T-helper 1 cell (primary cell): ENCODE measurements around the gene NDP.
A peak's percentile ranks its signal among the peaks of the same experiment; 100 is the strongest.
"Not testable (repeated sequence)": the region's sequence is repeated elsewhere in the genome, so short reads cannot be mapped to it uniquely, and the experiment has no call there.

Experiments
- DNase-seq, 5 donors: peaks; one replicate each; pipeline ENCODE4 v3.0.0-alpha.2; 2012 to 2020

Gene NDP

GRCh38 chrX:43970528-43970927 is 2.7 kb downstream of the NDP start:
- no peak for DNase-seq

GRCh38 chrX:43969504-43970501 is 3.4 kb downstream of the NDP start:
- no peak for DNase-seq

- DNase-seq, result no peak
Observed at GRCh38 chrX:43968359-43968781, 4.8 kb downstream of the NDP start.

- no peak for DNase-seq
Observed at GRCh38 chrX:43964936-43965335, 8.3 kb downstream of the NDP start.

GRCh38 chrX:43963726-43964125 is 9.5 kb downstream of the NDP start:
- no peak for DNase-seq

- DNase-seq, result no peak
Observed at GRCh38 chrX:43962636-43963035, 10.6 kb downstream of the NDP start.

GRCh38 chrX:43961699-43962098 is 11.5 kb downstream of the NDP start:
- no peak for DNase-seq

GRCh38 chrX:43958529-43958928 is 14.7 kb downstream of the NDP start:
- peak in 2 of 5 donors; percentile 4 to 44 for DNase-seq

GRCh38 chrX:43956034-43956433 is 17.2 kb downstream of the NDP start:
- DNase-seq, result no peak

- no peak for DNase-seq
Observed at GRCh38 chrX:43953218-43953617, 20.0 kb downstream of the NDP start.

- peak in 2 of 5 donors; percentile 10 to 12 for DNase-seq
Observed at GRCh38 chrX:43949669-43950068, 23.5 kb downstream of the NDP start.

GRCh38 chrX:43940816-43941474 is 32.2 kb downstream of the NDP start:
- no peak for DNase-seq

GRCh38 chrX:43939187-43939926 is 33.8 kb downstream of the NDP start:
- DNase-seq, result no peak

- not testable (repeated sequence) for DNase-seq
Observed at GRCh38 chrX:43922032-43922431, 51.2 kb downstream of the NDP start.

GRCh38 chrX:43910772-43911171 is 62.4 kb downstream of the NDP start:
- not testable (repeated sequence) for DNase-seq

GRCh38 chrX:43910012-43910411 is 63.2 kb downstream of the NDP start:
- DNase-seq, result no peak

- no peak for DNase-seq
Observed at GRCh38 chrX:43909141-43909540, 64.0 kb downstream of the NDP start.

GRCh38 chrX:43899878-43900815 is 73.0 kb downstream of the NDP start:
- no peak for DNase-seq
